ENCODE results near the gene HSPA12B. TPM values are rescaled to one million over a fixed set of nuclear protein-coding genes. Genes with fewer than 3 reads are reported as not detected.

HSPA12B gene
- total RNA-seq, 1 experiment from 2014 or later = 6.3 TPM

DNA sequence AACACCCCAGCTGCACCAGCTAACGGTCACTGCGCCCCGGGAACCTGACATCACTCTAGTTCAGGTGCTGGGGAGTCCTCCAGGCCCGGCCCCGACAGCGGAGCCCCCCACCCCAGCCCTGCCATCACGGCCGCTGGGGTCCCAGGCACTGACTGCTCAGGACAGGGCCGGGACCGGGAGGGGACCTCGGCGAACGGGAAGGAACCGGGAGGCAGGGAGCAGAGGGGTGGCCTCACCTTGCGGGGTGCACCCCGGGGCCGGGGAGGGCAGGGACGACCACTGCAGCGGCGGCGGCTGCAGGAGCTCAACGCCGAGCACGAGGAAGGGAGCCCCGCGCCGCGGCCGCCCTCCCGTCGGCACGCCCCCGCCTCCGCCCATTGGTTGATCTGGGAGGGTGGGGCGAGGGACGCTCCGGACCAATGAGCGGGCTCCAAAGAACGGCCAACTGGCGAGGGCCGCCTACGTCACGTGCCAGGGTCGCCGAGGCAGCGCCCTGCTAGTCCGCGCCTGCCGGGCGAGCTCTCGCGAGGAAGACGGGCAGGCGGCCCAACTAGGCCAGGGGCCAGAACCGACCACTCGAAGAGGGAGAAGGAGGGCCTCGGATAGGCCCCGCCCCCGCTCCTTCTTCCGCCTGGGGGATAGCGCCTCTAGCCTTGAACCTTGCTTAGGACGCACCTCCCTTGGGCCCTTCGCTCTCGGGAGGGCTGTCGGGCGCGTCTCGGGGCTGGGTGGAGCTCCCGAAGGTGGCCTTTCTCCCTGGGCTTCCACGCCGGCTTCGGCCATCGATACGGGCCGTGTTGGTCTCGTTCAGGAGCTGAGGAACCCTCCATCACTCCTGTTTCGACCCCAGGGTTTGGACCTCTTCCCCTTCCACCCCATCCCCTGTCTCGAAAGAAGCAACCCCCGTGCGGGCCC, 35.2 kb downstream of the HSPA12B start, which contains the start of gene ADISSP (continued):
- TF ChIP-seq, protein P1, sequence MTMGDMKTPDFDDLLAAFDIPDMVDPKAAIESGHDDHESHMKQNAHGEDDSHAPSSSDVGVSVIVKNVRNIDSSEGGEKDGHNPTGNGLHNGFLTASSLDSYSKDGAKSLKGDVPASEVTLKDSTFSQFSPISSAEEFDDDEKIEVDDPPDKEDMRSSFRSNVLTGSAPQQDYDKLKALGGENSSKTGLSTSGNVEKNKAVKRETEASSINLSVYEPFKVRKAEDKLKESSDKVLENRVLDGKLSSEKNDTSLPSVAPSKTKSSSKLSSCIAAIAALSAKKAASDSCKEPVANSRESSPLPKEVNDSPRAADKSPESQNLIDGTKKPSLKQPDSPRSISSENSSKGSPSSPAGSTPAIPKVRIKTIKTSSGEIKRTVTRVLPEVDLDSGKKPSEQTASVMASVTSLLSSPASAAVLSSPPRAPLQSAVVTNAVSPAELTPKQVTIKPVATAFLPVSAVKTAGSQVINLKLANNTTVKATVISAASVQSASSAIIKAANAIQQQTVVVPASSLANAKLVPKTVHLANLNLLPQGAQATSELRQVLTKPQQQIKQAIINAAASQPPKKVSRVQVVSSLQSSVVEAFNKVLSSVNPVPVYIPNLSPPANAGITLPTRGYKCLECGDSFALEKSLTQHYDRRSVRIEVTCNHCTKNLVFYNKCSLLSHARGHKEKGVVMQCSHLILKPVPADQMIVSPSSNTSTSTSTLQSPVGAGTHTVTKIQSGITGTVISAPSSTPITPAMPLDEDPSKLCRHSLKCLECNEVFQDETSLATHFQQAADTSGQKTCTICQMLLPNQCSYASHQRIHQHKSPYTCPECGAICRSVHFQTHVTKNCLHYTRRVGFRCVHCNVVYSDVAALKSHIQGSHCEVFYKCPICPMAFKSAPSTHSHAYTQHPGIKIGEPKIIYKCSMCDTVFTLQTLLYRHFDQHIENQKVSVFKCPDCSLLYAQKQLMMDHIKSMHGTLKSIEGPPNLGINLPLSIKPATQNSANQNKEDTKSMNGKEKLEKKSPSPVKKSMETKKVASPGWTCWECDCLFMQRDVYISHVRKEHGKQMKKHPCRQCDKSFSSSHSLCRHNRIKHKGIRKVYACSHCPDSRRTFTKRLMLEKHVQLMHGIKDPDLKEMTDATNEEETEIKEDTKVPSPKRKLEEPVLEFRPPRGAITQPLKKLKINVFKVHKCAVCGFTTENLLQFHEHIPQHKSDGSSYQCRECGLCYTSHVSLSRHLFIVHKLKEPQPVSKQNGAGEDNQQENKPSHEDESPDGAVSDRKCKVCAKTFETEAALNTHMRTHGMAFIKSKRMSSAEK (CRISPR knock-in tag; IDR thresholded peaks at IDR 0.05; ENCODE audit: borderline replicate concordance) = no peak
- no peak; the same call in 1 of the 2 replicates for TF ChIP-seq NR2C2 (CRISPR knock-in tag; IDR thresholded peaks at IDR 0.05)
- no peak for TF ChIP-seq NFATC4 (CRISPR knock-in tag; IDR thresholded peaks at IDR 0.05)
- no peak for TF ChIP-seq ZNF317 (CRISPR knock-in tag; IDR thresholded peaks at IDR 0.05; ENCODE audit: borderline replicate concordance, low read depth)
- TF ChIP-seq NR3C1 (CRISPR knock-in tag; conservative IDR thresholded peaks at IDR 0.05; ENCODE audit: low read depth) = no peak

DNA sequence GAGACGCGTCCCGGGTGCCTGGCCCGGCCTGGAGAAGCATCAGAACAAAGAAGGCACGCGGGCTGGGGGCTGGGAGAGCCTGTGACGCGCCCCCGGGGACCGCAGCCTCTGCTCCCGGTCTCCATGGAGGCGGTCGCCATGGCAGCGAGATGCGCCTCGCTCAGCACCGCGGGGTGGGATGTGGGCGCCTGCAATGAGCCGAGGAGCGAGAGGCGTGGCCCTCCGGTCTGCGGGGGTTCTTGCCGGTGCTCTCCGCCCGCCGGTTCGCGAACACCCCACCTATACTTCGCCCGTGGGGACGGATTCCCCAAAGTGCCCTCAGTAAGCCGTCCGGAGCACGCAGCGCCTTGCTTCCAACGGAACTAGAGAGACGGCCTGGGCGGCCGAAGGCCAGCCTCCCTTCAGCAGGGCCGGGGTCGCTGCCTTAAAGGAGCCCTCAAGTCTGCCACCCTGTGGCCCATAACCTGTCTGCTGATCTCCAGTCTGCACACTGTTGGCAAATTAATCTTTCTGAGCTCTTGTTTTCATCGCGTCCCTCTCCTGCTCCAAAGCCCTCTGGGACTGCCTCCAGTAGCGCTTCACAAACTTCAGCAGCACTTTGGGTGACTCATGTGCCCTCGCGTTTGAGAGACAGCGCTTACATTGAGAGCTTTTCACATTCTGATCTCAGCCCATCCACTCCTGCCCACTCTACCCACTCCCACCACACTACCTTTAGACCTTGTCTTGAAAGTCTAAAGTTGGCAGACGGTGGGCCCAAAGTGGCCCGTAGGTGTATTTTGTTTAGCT, 36.1 kb downstream of the HSPA12B start:
- Mint-ChIP-seq H3K36me3 (no peaks in the 10 kb centered on the region), H3K4me3 (peak overlapping the region; percentile 94), H3K9me3 (no peaks in the 10 kb centered on the region), H3K27ac (peak overlapping the region; percentile 79; the same call in 1 of the 2 replicates), H3K4me1 (peaks cover 19% of the 10 kb centered on the region), H3K27me3 (ENCODE audit: low read depth) (peaks cover 13% of the 10 kb centered on the region)
- TF ChIP-seq, protein P2, sequence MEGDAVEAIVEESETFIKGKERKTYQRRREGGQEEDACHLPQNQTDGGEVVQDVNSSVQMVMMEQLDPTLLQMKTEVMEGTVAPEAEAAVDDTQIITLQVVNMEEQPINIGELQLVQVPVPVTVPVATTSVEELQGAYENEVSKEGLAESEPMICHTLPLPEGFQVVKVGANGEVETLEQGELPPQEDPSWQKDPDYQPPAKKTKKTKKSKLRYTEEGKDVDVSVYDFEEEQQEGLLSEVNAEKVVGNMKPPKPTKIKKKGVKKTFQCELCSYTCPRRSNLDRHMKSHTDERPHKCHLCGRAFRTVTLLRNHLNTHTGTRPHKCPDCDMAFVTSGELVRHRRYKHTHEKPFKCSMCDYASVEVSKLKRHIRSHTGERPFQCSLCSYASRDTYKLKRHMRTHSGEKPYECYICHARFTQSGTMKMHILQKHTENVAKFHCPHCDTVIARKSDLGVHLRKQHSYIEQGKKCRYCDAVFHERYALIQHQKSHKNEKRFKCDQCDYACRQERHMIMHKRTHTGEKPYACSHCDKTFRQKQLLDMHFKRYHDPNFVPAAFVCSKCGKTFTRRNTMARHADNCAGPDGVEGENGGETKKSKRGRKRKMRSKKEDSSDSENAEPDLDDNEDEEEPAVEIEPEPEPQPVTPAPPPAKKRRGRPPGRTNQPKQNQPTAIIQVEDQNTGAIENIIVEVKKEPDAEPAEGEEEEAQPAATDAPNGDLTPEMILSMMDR (IDR thresholded peaks at IDR 0.05) = peak; percentile 30; the same call in 1 of the 2 replicates
- TF ChIP-seq, protein P3, sequence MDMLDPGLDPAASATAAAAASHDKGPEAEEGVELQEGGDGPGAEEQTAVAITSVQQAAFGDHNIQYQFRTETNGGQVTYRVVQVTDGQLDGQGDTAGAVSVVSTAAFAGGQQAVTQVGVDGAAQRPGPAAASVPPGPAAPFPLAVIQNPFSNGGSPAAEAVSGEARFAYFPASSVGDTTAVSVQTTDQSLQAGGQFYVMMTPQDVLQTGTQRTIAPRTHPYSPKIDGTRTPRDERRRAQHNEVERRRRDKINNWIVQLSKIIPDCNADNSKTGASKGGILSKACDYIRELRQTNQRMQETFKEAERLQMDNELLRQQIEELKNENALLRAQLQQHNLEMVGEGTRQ (CRISPR knock-in tag; IDR thresholded peaks at IDR 0.05) = no peak
- CTCF ChIA-PET = interaction anchor here (0.6 to 8.1 kb wide), 31 partner anchors 8 to 317 kb away, joined by 3 to 195 read pairs (median 5); partner anchors contain the start of genes AP5S1, CENPB, HSPA12B and SPEF1
- POLR2A ChIA-PET = interaction anchor here (1.2 to 2.3 kb wide), 4 partner anchors 9 to 36 kb away, joined by 3 to 14 read pairs (median 8); partner anchors contain the start of gene HSPA12B
- peak; percentile 89 for DNase-seq (ENCODE audit: low spot score)
- peak; percentile 58 for ATAC-seq

DNA sequence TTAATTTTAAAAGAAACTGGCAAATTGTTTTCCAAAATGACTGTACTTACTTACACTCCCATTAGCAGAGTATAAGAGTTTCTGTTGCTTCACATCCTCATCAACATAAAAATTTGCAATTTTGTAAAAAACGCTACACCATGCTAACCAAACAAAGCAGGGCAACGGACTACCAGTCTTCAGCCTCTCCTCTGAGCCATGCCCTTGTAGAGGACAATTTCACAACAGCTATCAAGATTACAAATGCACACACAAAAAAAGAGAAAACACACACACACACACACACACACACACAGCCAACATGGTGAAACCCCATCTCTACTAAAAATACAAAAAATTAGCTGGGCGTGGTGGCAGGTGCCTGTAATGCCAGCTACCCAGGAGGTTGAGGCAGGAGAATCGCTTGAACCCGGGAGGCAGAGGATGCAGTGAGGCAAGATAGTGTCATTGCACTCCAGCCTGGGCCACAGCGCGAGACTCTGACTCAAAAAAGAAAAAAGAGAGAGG, 39.1 kb downstream of the HSPA12B start:
- POLR2A ChIA-PET = no interaction called here
- TF ChIP-seq, protein P1 (CRISPR knock-in tag; IDR thresholded peaks at IDR 0.05; ENCODE audit: borderline replicate concordance) = no peak
- TF ChIP-seq TP53 (CRISPR knock-in tag; IDR thresholded peaks at IDR 0.05) = no peak
- no peak for TF ChIP-seq FOXK1 (CRISPR knock-in tag; IDR thresholded peaks at IDR 0.05)
- TF ChIP-seq ZNF263 (CRISPR knock-in tag; IDR thresholded peaks at IDR 0.05; ENCODE audit: low read depth) = no peak
- no peak for TF ChIP-seq NFE2L1 (CRISPR knock-in tag; IDR thresholded peaks at IDR 0.05)
- TF ChIP-seq, protein P4, sequence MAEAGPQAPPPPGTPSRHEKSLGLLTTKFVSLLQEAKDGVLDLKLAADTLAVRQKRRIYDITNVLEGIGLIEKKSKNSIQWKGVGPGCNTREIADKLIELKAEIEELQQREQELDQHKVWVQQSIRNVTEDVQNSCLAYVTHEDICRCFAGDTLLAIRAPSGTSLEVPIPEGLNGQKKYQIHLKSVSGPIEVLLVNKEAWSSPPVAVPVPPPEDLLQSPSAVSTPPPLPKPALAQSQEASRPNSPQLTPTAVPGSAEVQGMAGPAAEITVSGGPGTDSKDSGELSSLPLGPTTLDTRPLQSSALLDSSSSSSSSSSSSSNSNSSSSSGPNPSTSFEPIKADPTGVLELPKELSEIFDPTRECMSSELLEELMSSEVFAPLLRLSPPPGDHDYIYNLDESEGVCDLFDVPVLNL (CRISPR knock-in tag; IDR thresholded peaks at IDR 0.05; ENCODE audit: borderline replicate concordance, low read depth) = no peak

More for the DNA sequence above, 39.1 kb downstream of the HSPA12B start:
- peaks cover 12% of the 10 kb centered on the region for H3K4me1 Mint-ChIP-seq
- no peak overlapping the region for H3K4me3 Mint-ChIP-seq
- H3K27me3 Mint-ChIP-seq (ENCODE audit: low read depth) = peaks cover 31% of the 10 kb centered on the region
- ATAC-seq (no peak), DNase-seq (ENCODE audit: low spot score) (no peak)
- no peaks in the 10 kb centered on the region for H3K36me3 Mint-ChIP-seq
- H3K27ac Mint-ChIP-seq = no peak overlapping the region
- CTCF ChIA-PET = interaction anchor here (1.0 to 1.4 kb wide), 2 partner anchors 10 to 93 kb away, joined by 3 to 5 read pairs; partner anchors contain the start of gene SPEF1
- no peaks in the 10 kb centered on the region for H3K9me3 Mint-ChIP-seq
